ENCODE results near the gene SORL1. TPM values are rescaled to one million over a fixed set of nuclear protein-coding genes. Genes with fewer than 3 reads are reported as not detected.
A peak's percentile ranks its signal among the peaks of the same experiment; 100 is the strongest.

SORL1 gene
- total RNA-seq, 2 experiments from 2014 or later: 47.5 to 47.9 TPM

DNA sequence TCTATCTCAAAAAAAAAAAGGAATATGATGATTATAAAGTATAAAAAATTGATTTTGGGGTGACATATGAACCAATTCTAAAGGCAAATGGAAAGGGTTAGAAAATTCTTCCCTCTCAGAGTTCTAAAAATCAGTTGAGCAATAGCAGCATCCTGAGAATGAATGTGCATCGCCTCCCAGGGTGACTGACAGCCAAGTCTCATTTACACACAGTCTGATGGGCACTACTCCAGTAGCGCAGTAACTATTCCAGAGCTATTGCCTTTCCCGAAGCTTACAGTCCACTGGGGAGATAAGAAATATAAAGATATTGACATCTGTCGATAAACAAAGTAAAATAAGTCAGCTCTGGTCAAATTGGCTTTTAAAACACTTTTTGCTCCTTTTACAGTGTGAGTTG lies 32.3 kb upstream of the SORL1 start:
- H3K27me3 Mint-ChIP-seq: no peaks in the 10 kb centered on the region
- H3K36me3 Mint-ChIP-seq: peaks cover 3% of the 10 kb centered on the region
- no peak overlapping the region for H3K27ac Mint-ChIP-seq
- H3K9me3 Mint-ChIP-seq: no peaks in the 10 kb centered on the region
- H3K4me3 Mint-ChIP-seq: no peak overlapping the region
- no peak for DNase-seq
- H3K4me1 Mint-ChIP-seq: peaks cover 65% of the 10 kb centered on the region

DNA sequence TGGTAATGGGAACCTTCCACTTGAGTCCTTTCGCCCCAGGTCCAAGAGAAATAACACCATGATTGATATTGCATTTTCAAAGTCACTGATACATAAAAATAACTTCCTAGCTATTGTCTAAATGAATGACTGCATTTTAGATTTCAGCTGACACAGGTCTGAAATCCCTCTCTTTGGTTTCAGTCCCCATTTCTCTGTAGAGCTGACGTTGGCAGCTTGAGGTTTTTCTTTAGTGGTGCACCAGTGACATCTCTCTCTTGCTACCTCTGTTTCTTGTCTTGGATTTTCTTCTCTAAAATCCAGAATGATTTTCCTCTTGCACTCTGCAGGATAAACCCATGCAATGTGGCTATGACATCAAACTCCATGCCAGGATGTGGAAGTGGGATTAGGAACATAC lies 31.7 kb upstream of the SORL1 start:
- no peak for DNase-seq
- no peak overlapping the region for H3K27ac Mint-ChIP-seq
- no peaks in the 10 kb centered on the region for H3K27me3 Mint-ChIP-seq
- no peaks in the 10 kb centered on the region for H3K9me3 Mint-ChIP-seq
- H3K4me3 Mint-ChIP-seq: no peak overlapping the region
- H3K36me3 Mint-ChIP-seq: peaks cover 3% of the 10 kb centered on the region
- peaks cover 62% of the 10 kb centered on the region for H3K4me1 Mint-ChIP-seq

DNA sequence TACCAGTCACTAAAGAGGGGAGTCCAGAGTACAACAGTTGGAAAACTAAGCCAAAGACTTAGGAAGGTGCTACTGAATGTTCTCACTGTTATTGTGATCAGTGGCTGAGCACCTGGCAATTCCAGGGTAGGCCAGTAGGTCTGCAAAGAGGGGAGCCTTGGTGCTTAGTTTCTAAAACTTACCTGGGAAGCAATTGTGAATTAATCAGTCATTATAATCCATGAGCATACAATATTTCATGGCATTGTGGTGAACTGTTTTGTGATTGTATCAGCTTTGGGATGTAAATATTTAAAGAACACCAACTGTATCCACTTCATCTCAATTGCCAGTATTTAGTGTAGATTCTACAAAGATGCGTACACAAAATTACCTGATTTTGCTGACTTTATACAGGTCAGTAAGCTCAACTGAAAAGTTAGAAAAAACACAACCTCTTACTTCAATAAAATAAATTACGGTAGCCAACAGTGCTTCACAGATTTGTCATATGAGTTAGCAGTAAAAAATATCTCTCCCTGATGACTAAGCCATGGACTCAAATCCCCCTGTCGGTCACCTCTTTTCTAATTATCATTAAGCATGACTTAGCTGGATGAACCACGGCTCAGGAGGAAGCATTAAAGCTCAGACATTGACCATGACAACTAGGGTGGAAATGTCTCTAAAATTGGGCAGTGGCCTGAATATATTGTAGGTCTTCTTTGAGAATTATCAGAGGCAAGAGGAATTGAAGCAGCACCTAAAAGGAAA lies 30.8 kb upstream of the SORL1 start:
- Mint-ChIP-seq H3K27ac (no peak overlapping the region), H3K27me3 (no peaks in the 10 kb centered on the region), H3K4me3 (no peak overlapping the region)

DNA sequence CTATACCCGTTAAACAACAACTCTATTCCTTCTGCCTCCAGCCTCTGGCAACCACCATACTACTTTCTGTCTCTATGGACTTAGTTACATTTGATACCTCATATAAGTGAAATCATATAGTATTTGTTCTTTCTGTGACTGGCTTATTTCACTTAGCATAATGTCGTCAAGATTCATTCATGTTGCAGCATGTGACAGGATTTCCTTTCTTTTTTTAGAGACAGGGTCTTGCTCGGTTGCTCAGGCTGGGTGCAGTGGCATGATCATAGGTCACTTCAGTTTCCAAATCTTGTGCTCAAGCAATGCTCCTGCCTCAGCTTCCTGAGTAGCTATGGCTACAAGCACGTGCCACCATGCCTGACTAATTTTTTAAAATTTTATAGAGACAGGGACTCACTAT lies 29.4 kb upstream of the SORL1 start:
- no peaks in the 10 kb centered on the region for H3K9me3 Mint-ChIP-seq
- H3K36me3 Mint-ChIP-seq: peaks cover 3% of the 10 kb centered on the region
- no peak for DNase-seq
- peaks cover 55% of the 10 kb centered on the region for H3K4me1 Mint-ChIP-seq
- no peaks in the 10 kb centered on the region for H3K27me3 Mint-ChIP-seq
- H3K27ac Mint-ChIP-seq: no peak overlapping the region
- no peak overlapping the region for H3K4me3 Mint-ChIP-seq

More for the DNA sequence above, 30.8 kb upstream of the SORL1 start:
- Mint-ChIP-seq H3K36me3 (peaks cover 3% of the 10 kb centered on the region), H3K4me1 (peaks cover 60% of the 10 kb centered on the region), H3K9me3 (no peaks in the 10 kb centered on the region)
- no peak for DNase-seq

DNA sequence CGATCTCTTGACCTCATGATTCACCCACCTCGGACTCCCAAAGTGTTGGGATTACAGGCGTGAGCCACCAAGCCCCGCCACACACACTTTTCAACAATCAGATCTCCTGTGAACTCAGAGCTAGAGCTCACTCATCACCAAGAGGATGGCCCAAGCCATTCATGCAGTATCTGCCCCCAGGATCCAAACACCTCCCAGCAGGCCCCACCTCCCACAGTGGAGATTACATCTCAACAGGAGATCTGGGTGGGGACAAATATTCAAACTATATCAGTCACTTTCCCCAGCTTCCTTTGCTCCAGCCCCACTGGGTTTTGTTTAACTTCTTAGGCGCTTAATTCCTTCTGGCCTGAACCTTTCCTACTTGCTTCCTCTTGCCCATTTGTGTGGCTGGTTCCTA lies 26.3 kb upstream of the SORL1 start:
- H3K27me3 Mint-ChIP-seq: no peaks in the 10 kb centered on the region
- peaks cover 32% of the 10 kb centered on the region for H3K4me1 Mint-ChIP-seq
- no peaks in the 10 kb centered on the region for H3K9me3 Mint-ChIP-seq

DNA sequence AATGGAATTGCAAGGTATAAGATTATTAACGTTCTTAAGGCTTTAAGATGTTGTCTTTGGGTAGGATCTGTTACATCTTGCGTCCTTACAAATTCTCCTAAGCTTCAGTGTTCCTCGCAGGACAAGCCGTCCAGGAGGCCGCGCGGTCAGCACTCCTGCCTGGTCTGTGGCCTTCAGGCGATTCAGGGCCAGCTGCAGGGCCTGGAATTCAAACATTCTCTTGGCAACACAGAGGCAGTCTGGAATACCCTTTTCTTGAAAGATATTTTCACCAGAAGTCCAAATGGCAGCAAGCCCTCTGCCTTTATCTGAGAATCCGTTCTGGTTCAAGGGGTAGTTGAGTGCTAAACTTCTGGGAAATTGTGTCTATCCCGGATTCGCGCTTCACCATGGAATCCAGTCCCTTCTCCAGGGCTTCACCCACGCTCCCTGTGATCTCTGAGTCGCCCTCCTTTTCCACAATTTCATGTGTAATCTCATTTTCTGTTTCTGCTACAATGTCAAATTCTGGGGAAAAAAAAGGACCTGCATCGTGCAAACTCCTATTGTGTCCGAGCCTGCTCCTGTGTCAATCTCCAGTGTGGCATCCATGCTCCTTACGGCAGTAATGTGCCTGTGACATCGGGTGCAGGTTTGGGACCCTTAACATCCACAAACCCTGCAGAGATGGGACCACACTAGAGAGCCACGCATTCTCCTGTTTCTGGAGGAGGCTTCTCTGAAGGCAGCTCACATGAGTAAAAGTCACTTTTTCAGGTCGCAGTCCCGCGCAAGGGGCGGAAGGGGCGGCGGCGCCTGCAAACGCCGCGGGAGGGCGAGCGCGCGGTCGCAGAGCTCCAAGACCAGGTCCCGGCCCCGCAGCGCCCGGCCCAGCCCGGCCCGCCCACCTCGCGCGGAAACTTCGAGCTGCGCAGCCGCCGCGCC lies 25.4 kb upstream of the SORL1 start:
- no peak overlapping the region for H3K27ac Mint-ChIP-seq
- H3K36me3 Mint-ChIP-seq: peaks cover 3% of the 10 kb centered on the region
- peaks cover 27% of the 10 kb centered on the region for H3K4me1 Mint-ChIP-seq
- DNase-seq: peak; percentile 64
- peak overlapping the region; percentile 60 for H3K4me3 Mint-ChIP-seq
- no peaks in the 10 kb centered on the region for H3K9me3 Mint-ChIP-seq
- H3K27me3 Mint-ChIP-seq: no peaks in the 10 kb centered on the region

More for the DNA sequence above, 26.3 kb upstream of the SORL1 start:
- Mint-ChIP-seq H3K36me3 (peaks cover 3% of the 10 kb centered on the region), H3K4me3 (no peak overlapping the region), H3K27ac (no peak overlapping the region)
- no peak for DNase-seq

DNA sequence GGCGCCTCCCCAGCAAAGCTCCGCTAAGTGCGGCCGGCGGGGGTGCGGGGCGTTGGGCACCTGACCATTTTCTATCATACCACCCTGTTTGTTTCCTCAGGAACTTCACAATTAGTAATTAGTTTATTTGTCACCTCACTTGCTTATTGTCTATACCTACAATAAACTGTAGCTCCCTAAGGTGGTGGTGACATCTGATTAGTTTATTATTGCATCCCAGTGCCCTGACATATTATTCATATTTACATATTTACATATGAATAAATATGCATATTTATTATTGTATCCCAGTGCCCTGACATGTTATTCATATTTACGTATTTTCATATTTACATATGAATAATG lies 24.7 kb upstream of the SORL1 start:
- Mint-ChIP-seq H3K4me3 (peak overlapping the region; percentile 24), H3K27me3 (no peaks in the 10 kb centered on the region), H3K27ac (no peak overlapping the region), H3K36me3 (peaks cover 3% of the 10 kb centered on the region), H3K4me1 (peaks cover 28% of the 10 kb centered on the region), H3K9me3 (no peaks in the 10 kb centered on the region)
- DNase-seq: no peak

DNA sequence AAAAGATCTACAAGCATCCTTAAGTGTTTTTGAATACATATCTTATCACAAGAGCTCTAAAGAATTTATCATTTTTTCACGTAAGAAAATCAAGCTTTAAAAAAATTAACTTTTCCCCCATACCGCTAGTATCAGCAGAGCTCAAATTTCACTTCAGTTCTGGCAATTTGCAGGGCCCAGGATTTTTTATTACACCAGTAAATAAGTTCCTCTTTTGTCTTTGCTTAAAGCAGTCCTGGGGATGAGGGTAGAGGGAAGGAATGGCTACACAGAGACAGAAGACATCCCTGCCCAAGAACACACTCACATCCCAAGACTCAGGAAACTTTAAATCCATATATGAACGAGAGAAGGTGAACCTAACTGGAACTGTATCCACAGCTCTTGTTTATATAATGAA lies 22.6 kb upstream of the SORL1 start:
- Mint-ChIP-seq H3K4me1 (peaks cover 16% of the 10 kb centered on the region), H3K27ac (no peak overlapping the region), H3K36me3 (peaks cover under 1% of the 10 kb centered on the region), H3K27me3 (no peaks in the 10 kb centered on the region), H3K4me3 (no peak overlapping the region), H3K9me3 (no peaks in the 10 kb centered on the region)
- no peak for DNase-seq

DNA sequence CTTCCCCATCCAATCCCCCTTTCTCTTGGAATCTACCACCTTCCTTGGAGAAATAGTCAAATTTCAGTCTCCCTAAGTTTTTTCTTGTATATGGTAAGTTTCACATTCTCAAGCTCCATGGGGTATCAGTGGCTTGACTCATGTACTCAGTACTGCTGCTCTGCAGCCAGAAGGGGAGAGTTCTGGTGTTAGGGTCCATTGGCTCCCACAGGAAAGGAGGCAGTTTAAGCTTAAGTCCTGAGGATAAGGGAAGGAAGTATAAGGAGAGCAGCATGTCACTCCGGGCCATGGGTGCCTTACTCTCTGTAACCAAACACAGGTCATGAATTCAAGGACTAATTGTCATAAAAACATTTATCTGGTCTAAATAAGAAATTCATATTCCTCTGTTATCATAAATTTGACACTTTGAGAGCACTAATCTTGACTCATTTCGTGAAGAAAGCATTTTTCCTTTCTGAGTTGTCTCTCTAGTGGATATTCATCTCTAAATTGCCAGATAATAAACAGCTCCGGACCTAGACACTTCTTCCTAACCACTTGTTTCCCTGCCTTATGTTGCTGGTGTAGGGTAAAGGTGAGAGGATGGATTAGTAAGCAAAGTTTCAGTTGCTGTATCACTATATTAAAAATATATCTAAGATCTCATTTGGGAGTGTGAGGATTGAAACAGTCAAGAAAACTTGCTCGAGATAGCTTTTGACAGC lies 20.1 kb upstream of the SORL1 start:
- Mint-ChIP-seq H3K4me3 (no peak overlapping the region), H3K9me3 (no peaks in the 10 kb centered on the region), H3K27me3 (no peaks in the 10 kb centered on the region), H3K4me1 (peaks cover 28% of the 10 kb centered on the region), H3K36me3 (no peaks in the 10 kb centered on the region), H3K27ac (no peak overlapping the region)
- no peak for DNase-seq

DNA sequence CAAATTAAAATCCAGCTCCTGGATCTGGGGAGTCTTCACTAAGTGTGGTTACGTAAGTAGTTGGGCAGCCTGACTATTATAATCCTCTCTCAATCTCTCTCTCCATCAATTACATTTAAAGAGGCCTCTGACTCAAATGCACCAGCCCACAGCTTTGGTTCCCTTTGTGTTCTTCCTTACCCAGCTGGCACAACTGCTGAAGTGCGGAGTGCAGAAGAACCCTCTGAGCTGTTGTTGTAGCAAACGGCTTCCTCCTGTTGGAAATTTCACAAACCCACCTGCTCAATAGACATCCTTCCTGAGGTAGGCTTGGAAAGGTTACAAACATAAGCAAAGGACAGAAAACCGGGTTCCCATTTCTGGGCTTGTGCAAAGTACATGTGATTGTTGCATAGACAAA lies 17.0 kb upstream of the SORL1 start:
- Mint-ChIP-seq H3K4me3 (no peak overlapping the region), H3K36me3 (no peaks in the 10 kb centered on the region), H3K9me3 (no peaks in the 10 kb centered on the region), H3K4me1 (peaks cover 37% of the 10 kb centered on the region), H3K27ac (no peak overlapping the region), H3K27me3 (no peaks in the 10 kb centered on the region)
- DNase-seq: no peak

DNA sequence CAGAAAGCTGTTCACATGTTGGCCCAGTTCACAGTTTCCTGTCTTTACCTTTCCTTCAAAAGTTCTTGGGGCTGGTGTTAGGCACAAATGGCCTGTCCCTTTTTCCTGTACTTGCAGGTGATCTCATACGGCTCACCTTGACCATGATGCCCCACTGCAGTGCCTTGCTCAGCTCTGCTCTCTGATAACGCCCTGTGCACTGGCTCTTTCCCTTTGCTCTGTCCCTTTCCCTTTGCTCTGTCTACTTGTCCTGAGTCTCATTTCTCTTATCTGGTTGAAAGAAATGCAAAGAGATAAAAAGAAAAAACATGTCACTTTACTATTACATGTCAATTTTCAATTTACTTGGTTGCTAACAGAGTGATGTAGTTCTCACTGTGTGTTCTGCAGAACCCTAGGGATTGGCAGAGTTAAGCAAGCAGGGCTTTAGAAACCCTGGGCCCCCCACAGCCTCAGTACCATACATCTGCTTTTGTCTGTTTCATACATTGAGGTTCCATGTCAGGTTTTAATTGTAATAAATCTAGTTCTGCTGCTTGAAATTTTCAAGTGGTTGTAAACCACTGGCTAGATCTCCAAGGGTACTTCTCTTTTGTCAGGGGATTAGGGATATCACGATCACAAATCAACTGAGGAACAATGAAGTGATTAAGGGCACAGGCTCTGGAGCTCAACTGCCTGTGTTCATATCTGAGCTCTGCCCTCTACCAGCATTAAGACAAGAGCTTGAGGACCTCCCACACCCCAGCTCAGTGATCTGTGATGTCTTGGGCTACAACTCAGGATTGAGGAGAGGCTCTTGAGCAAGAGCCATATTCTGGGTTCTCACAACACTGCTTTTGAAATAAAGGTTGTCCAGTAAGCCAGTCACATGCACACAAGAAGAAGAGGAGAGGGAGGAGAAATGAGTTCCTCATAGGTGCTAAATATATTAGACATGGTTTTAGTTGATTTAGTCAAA lies 16.3 kb upstream of the SORL1 start:
- no peaks in the 10 kb centered on the region for H3K9me3 Mint-ChIP-seq
- peaks cover 39% of the 10 kb centered on the region for H3K4me1 Mint-ChIP-seq
- no peak overlapping the region for H3K27ac Mint-ChIP-seq
- H3K4me3 Mint-ChIP-seq: no peak overlapping the region
- DNase-seq: no peak
- no peaks in the 10 kb centered on the region for H3K36me3 Mint-ChIP-seq
- H3K27me3 Mint-ChIP-seq: no peaks in the 10 kb centered on the region

DNA sequence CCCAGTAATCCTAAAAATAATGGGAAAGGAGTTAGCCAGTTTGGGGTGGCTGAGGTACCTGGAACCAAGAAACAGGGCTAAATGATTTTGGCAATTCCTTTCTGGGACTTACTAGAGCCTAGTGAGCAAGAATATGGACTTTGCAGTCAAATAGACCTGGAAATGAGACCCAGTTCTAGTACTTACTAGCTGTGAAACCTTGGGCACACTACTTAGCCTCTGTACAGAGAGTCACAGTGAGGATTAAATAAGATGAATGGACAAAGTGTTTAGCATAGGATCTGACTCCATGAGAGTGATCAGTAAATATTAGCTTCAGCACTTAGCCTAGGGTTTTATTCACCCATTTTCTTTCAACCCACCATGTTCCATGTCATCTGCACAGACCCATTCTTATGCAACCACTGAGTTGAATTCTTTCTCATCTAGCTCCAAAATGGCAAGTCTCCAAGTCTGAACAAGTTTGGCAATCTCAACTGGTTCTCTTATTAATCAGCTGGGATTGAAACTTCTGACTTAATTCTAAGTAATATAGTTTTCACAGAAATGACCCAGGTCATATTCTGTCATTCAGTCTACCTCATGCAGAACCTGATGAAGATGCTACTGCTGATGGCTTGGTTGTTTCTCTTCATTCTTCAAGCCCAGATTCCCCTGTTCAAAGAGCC lies 15.0 kb upstream of the SORL1 start:
- H3K4me3 Mint-ChIP-seq: no peak overlapping the region
- no peaks in the 10 kb centered on the region for H3K9me3 Mint-ChIP-seq
- no peak overlapping the region for H3K27ac Mint-ChIP-seq

DNA sequence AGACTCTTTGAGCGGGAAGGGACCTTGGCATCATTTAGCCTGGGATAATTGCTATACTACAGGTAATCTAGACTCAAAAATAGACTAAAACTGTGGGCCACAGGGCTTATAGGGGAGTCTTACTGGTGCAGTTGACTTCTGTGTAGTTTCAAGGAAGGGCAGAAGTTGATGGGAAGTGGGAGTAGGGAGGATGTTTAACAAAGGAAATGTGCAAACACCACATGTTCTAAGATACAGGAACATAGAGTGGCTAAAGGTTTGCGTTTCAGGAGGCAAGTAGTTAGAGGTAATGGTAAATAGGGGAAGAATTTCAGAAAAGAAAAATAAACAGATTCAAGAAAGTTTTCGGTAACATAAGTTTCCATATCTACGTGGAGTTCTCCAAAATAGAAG lies 14.4 kb upstream of the SORL1 start:
- no peak overlapping the region for H3K27ac Mint-ChIP-seq
- no peaks in the 10 kb centered on the region for H3K27me3 Mint-ChIP-seq
- H3K36me3 Mint-ChIP-seq: peaks cover 3% of the 10 kb centered on the region
- no peak for DNase-seq
- no peaks in the 10 kb centered on the region for H3K9me3 Mint-ChIP-seq
- H3K4me1 Mint-ChIP-seq: peaks cover 28% of the 10 kb centered on the region
- H3K4me3 Mint-ChIP-seq: no peak overlapping the region

More for the DNA sequence above, 15.0 kb upstream of the SORL1 start:
- no peak for DNase-seq
- H3K36me3 Mint-ChIP-seq: peaks cover 3% of the 10 kb centered on the region
- no peaks in the 10 kb centered on the region for H3K27me3 Mint-ChIP-seq
- H3K4me1 Mint-ChIP-seq: peaks cover 32% of the 10 kb centered on the region

DNA sequence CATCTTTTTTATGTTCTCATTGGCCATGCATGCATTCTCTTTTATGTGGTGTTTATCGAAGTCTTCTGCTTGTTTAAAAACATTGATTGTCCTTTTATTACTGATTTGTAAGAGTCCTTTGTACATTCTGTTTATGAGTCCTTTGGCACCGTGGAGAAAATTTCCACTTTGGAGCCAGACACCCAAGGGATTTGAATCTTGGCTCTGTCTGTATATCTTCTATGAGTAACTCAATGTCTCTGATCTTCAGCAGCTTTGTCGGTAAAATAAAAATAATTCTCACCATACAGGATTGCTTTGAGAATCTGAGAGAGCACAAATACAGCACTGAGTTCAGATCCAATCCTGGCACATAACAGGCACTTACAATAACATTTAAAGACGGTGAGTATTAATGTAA lies 12.8 kb upstream of the SORL1 start:
- Mint-ChIP-seq H3K4me1 (peaks cover 33% of the 10 kb centered on the region), H3K27me3 (no peaks in the 10 kb centered on the region), H3K9me3 (no peaks in the 10 kb centered on the region), H3K36me3 (peaks cover 8% of the 10 kb centered on the region), H3K4me3 (no peak overlapping the region), H3K27ac (no peak overlapping the region)
- DNase-seq: no peak
